H1 (cell line): ENCODE data around the gene CFAP61. TPM values are rescaled to one million over a fixed set of nuclear protein-coding genes. Genes with fewer than 3 reads are reported as not detected.

Experiments
- EZH2 ChIP-seq: fragments of 200-600 bp; sonication (generic); IDR thresholded peaks from 2 replicates; pipeline ENCODE4 v1.7.1; 2012; ENCODE audit warnings: low read depth, mild to moderate bottlenecking, moderate library complexity, low read length, inconsistent platforms; ENCODE audit not compliant: severe bottlenecking
- FOSL1 ChIP-seq: IDR thresholded peaks from 2 replicates; pipeline ENCODE4 v1.6.1; 2011; ENCODE audit warnings: mild to moderate bottlenecking, low read depth, low read length, moderate library complexity; ENCODE audit not compliant: insufficient read depth
- MAFK ChIP-seq: IDR thresholded peaks from 2 replicates; pipeline ENCODE4 v1.6.1; 2012; ENCODE audit warnings: low read depth, mild to moderate bottlenecking, improper control_type of control experiment, low read length
- POU5F1 ChIP-seq: IDR thresholded peaks from 2 replicates; pipeline ENCODE4 v1.6.1; 2011; ENCODE audit warnings: low read depth, mild to moderate bottlenecking, low read length, moderate library complexity
- SRF ChIP-seq: IDR thresholded peaks from 2 replicates; pipeline ENCODE4 v1.6.1; 2011; ENCODE audit warnings: mild to moderate bottlenecking, low read depth, low read length, moderate library complexity
- polyA plus RNA-seq, 7 experiments: library from polyadenylated mRNA; depleted of rRNA in 3 of 7; stranded (reverse) in 5 of 7; unstranded in 2 of 7; fragments of >200 nt in 5 of 7; fragments of 200-250 nt in 2 of 7; gene quantifications; 1 replicate in 5 of 7; 2 replicates in 1 of 7; 4 replicates in 1 of 7; pipeline versions ENCODE4 v1.2.1 to v1.2.3, GENCODE V29; 2011 to 2013; ENCODE audit warnings: missing spikeins in 2 of 7, mixed read lengths in 2 of 7
- total RNA-seq: library from RNA; stranded (reverse); fragmentation: NEBNext Ultra II Directional; extraction: Animal tissue kit (Norgen Biotek cat#: 25700); gene quantifications from 2 replicates; pipeline ENCODE4 v1.2.1, GENCODE V29; 2021

The CFAP61 gene
- total and polyA plus RNA-seq, 2 of the 8 experiments (the other 6 are each of a cell fraction or from before 2014, with no cell fraction given): 0.29 to 0.61 TPM

GRCh38 chr20:20085812-20086211, 33.5 kb downstream of the CFAP61 start (continued):
- TF ChIP-seq POU5F1 (no peak), MAFK (no peak), SRF (no peak), EZH2 (no peak), FOSL1 (no peak)
